ENCODE results near the gene SCRN2.

The SCRN2 gene

DNA sequence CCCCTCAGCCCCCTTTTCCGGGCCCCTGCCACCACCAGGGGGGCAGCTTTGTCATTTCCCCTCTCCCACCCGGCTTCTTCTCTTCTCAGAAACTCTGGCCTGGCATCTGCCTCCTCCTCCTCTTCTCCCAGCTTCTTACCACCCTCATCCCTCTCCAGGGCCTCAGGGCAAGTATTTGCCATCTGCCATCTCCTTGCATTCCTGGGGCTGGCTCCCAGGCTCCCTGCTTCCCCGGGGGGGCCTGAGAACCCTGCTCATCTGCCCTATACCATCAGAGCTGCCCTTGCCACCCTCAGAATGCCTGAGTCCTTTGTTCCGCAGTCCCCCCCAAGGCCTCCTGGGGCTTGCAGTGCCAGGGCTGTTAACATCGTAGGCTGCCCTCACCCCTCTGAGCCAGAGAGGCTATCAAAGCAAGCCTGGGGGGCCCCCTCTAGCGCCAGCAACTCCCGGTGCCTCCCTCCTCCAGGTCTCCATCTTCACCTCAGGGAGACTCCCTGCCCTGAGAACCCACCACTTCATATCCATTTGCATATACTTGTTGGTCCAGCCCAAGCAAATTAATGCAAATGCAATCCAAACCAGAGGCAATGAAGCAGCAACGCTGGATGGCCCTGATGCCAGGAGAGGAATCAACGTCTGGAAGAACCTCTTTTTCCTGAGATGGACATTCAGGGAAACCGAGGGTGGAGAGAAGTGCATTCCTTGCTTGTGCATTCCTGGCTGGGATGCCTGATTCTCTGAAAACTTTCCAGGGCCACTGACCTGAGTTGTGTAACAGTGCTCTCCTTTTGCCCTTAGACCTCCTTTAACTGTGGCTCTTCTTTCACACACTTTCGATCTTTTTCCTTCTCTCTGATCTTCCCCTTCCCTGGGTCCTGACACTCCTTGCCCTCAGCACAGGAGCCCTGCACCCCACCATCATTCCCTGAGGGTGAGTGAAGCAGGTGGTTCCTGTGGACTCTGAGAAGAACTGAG, 34.2 kb upstream of the SCRN2 start:
- H3K27ac ChIP-seq = no peak overlapping the region
- TF ChIP-seq, protein P1, sequence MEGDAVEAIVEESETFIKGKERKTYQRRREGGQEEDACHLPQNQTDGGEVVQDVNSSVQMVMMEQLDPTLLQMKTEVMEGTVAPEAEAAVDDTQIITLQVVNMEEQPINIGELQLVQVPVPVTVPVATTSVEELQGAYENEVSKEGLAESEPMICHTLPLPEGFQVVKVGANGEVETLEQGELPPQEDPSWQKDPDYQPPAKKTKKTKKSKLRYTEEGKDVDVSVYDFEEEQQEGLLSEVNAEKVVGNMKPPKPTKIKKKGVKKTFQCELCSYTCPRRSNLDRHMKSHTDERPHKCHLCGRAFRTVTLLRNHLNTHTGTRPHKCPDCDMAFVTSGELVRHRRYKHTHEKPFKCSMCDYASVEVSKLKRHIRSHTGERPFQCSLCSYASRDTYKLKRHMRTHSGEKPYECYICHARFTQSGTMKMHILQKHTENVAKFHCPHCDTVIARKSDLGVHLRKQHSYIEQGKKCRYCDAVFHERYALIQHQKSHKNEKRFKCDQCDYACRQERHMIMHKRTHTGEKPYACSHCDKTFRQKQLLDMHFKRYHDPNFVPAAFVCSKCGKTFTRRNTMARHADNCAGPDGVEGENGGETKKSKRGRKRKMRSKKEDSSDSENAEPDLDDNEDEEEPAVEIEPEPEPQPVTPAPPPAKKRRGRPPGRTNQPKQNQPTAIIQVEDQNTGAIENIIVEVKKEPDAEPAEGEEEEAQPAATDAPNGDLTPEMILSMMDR (conservative IDR thresholded peaks at IDR 0.05) = no peak
- no peak for TF ChIP-seq ZFX (IDR thresholded peaks at IDR 0.05)

DNA sequence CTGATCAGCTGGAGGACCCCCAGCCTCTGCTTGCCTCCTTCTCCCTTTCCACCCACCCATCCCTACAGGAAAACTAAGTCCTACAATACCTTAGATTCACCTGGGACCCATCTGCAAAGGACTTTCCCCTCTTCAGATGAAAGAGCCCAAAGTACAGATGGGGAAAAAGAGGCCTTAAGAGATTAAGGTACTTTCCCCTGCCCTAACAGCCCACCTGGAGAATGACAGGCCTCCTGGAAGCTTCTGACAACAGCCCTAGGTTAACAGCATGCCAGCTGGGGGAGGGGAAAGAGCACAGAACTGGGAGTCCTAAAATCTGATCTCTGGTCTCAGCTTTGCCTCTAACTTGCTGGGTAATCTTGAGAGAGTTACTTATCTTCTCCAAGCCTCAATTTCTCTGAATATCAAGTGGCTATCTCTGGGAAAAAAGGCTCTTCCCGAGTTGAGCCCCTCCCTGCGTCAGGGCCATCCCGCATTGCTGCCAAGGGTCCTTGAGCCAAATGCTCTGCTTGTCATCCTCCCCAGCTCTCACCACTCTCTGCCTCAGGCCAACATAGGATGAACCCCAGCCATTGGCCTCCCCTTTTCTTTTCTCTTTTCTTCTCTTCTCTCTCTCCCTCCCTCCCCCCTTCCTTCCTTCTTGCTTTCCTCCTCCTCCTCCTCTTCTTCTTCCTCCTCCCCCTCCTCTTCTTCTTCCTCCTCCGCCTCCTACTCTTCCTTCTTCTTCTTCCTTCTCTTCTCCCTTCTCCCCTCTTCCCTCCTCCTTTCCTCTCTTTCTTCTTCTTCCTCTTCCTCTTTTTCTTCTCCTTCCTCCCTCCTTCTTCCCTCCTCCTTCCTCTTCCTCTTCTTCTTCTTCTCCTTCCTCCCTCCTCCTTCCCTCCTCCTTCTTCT, 32.4 kb upstream of the SCRN2 start:
- no peak overlapping the region for H3K27ac ChIP-seq
- TF ChIP-seq, protein P1 (conservative IDR thresholded peaks at IDR 0.05) = no peak
- no peak for TF ChIP-seq ZFX (IDR thresholded peaks at IDR 0.05)

DNA sequence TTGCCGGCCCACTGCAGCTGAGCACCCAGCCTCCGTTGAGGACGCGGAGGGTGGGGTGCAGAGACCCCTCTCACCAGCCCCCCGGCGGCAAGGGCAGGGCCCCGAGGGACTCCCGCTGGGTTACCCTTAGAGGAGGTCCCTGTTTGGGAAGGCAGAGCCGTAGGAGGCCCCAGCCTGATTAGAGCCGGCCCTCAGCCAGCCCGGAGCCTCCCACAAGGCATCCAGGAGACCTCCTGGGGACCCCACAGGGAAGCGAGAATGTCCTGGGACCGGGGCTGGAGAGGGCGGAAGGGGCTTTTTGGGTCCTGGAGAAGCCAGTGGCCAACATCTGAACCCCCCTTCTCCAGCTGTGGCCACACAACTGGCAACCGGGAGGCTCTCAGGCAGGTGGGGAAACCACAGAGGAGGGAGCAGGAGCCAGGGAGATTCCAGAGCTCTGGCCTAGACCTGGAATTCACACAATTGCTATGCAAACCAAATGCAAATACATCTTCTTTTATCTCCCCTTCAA, 31.6 kb upstream of the SCRN2 start:
- TF ChIP-seq ZFX (IDR thresholded peaks at IDR 0.05) = no peak
- TF ChIP-seq, protein P1 (conservative IDR thresholded peaks at IDR 0.05) = no peak
- no peak overlapping the region for H3K27ac ChIP-seq

DNA sequence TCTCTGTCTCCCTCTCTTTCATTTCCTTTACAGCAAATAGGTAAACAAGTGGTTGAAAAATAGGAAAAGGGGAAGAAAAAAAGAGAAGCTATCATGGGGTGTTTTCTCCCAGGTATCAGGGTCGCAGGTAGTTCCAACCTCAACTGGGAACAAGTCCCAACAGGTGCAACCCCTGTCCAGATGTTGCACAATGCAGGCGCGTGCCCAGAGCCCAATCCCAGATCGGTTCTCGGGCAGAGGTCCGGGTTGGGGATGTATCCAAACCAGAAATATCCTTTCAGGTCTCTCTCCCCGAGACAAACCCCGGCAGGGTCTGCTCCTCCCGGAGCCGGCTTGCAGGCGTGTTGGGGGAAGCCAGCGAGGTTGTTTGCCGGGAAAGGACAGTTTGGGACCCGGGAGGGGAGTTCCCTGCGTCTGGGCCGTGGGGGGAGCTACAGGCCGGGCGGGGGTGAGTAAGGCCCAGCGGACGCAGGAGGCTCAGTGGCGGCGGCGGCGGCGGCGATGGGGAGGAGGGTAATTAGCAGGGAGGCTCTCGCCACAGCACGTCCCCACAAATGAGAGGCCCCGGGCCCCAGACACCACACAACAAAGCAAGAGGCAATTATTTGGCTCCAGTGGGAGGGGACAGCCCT, 31.1 kb upstream of the SCRN2 start:
- no peak overlapping the region for H3K27ac ChIP-seq
- TF ChIP-seq, protein P1 (conservative IDR thresholded peaks at IDR 0.05) = no peak
- no peak for TF ChIP-seq ZFX (IDR thresholded peaks at IDR 0.05)

DNA sequence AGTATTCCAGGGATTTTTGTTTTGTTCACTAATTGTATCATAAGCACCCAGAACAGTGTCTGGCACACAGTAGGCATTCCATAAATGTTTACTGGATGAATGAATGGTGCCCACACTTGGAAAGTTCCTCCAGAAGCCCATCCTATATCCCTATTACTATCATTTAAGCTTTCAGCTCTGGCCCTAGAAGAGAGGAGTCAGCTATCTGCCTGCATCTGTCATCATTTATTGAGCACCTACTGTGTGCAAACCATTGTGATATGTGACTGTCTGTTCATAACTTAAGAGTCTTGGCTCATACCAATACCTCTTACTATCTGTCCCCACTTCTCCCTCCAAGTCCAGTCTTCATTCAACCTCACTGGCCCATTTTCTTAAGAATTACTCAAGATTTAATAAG, 30.0 kb upstream of the SCRN2 start:
- TF ChIP-seq, protein P1 (conservative IDR thresholded peaks at IDR 0.05) = no peak
- no peak for TF ChIP-seq ZFX (IDR thresholded peaks at IDR 0.05)
- no peak overlapping the region for H3K27ac ChIP-seq

DNA sequence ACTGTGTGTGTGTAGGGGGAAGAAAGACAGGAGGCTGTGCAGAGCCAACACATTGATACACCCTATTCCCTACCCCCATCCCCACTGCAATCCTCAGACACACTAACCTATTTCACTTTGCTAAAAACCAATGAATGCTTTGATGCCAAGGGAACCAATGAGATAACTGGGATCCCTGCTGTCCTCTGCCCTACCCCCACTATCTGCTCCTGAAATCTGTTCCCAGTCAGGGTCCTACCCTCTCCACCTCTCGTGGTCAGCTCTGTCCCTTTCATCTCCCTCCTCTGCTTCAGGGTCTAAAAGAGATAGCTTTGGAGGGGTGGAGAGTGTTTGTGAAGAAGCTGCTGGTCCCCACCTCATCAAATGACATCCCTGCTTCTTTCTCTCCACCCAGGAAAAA, 29.0 kb upstream of the SCRN2 start:
- TF ChIP-seq, protein P1 (conservative IDR thresholded peaks at IDR 0.05) = no peak
- no peak for TF ChIP-seq ZFX (IDR thresholded peaks at IDR 0.05)
- H3K27ac ChIP-seq = no peak overlapping the region
